HEK293 (cell line): ENCODE results near the gene C8A.

Experiments
- CTCF ChIA-PET: fragments of 350-600 bp; formaldehyde crosslinking; extraction: SDS; loops from one replicate; lab custom pipeline; 2021; ENCODE audit warnings: antibody characterized with exemption; lab: Yijun Ruan, JAX
- POLR2A ChIA-PET: fragments of 300-600 bp; formaldehyde crosslinking; extraction: SDS; loops from one replicate; lab custom pipeline; 2020; ENCODE audit warnings: antibody characterized with exemption, inconsistent platforms; lab: Yijun Ruan, JAX
- H3K27ac ChIP-seq: fragments of 200-500 bp; sonication (Bioruptor generic); 2 replicates; pipeline ENCODE4 v1.5.1; 2014; ENCODE audit warnings: low read depth, low read length, control low read depth, inconsistent platforms; ENCODE audit errors: extremely low read depth
- H3K36me3 ChIP-seq, 2 experiments: fragments of 200-500 bp in 1 of 2; sonication (Bioruptor generic) in 1 of 2; 1 replicate in 1 of 2; 2 replicates in 1 of 2; pipeline ENCODE4 v1.5.1; 2014 to 2017; ENCODE audit warnings: inconsistent platforms in 2 of 2, low read length in 2 of 2; ENCODE audit not compliant: control insufficient read depth in 2 of 2, insufficient read depth in 1 of 2
- H3K4me1 ChIP-seq: fragments of 200-500 bp; sonication (Bioruptor generic); 2 replicates; pipeline ENCODE4 v1.5.1; 2014; ENCODE audit warnings: mild to moderate bottlenecking, low read length, inconsistent platforms; ENCODE audit not compliant: control insufficient read depth, insufficient read depth
- H3K4me3 ChIP-seq: 2 replicates; pipeline ENCODE4 v1.5.1; 2011; ENCODE audit warnings: low read depth, mild to moderate bottlenecking, control low read depth, low read length, moderate library complexity
- H3K9me3 ChIP-seq: fragments of 200-500 bp; sonication (Bioruptor generic); 2 replicates; pipeline ENCODE4 v1.5.1; 2014; ENCODE audit warnings: low read depth, low read length, inconsistent platforms; ENCODE audit not compliant: control insufficient read depth, insufficient read depth
- FEZF1 ChIP-seq: fragments of 450-650 bp; formaldehyde crosslinking; IDR thresholded peaks from 2 replicates; pipeline ENCODE4 v1.5.1; 2016; ENCODE audit warnings: missing biosample characterization, missing genetic modification characterization
- GFI1B ChIP-seq: fragments of 450-650 bp; formaldehyde crosslinking; IDR thresholded peaks from 2 replicates; pipeline ENCODE4 v1.5.1; 2016; ENCODE audit warnings: missing biosample characterization, missing genetic modification characterization
- HOXD13 ChIP-seq: sonication (generic); formaldehyde crosslinking; IDR thresholded peaks from 2 replicates; pipeline ENCODE4 v1.8.0; 2022; ENCODE audit warnings: missing genetic modification reagents, borderline replicate concordance
- KLF16 ChIP-seq: fragments of 450-650 bp; formaldehyde crosslinking; IDR thresholded peaks from 2 replicates; pipeline ENCODE4 v1.5.1; 2017; ENCODE audit warnings: missing biosample characterization, missing genetic modification characterization
- KLF7 ChIP-seq: fragments of 450-650 bp; formaldehyde crosslinking; IDR thresholded peaks from 2 replicates; pipeline ENCODE4 v1.5.1; 2016; ENCODE audit warnings: missing biosample characterization, missing genetic modification characterization, borderline replicate concordance
- OSR2 ChIP-seq: fragments of 450-650 bp; formaldehyde crosslinking; IDR thresholded peaks from 2 replicates; pipeline ENCODE4 v1.5.1; 2016; ENCODE audit warnings: missing biosample characterization, missing genetic modification characterization
- PATZ1 ChIP-seq: fragments of 450-650 bp; formaldehyde crosslinking; IDR thresholded peaks from 2 replicates; pipeline ENCODE4 v1.5.1; 2016; ENCODE audit warnings: missing biosample characterization, missing genetic modification characterization
- ZFP37 ChIP-seq: fragments of 450-650 bp; formaldehyde crosslinking; IDR thresholded peaks from 2 replicates; pipeline ENCODE4 v1.5.1; 2016; ENCODE audit warnings: missing biosample characterization, missing genetic modification characterization
- ZFP69B ChIP-seq: fragments of 450-650 bp; formaldehyde crosslinking; IDR thresholded peaks from 2 replicates; pipeline ENCODE4 v1.5.1; 2016; ENCODE audit warnings: missing biosample characterization, missing genetic modification characterization
- ZNF501 ChIP-seq: fragments of 450-650 bp; formaldehyde crosslinking; IDR thresholded peaks from 2 replicates; pipeline ENCODE4 v1.5.1; 2016; ENCODE audit warnings: missing biosample characterization, missing genetic modification characterization
- ZNF558 ChIP-seq: fragments of 450-650 bp; formaldehyde crosslinking; IDR thresholded peaks from 2 replicates; pipeline ENCODE4 v1.5.1; 2016; ENCODE audit warnings: missing biosample characterization, missing genetic modification characterization
- ZNF623 ChIP-seq: fragments of 450-650 bp; formaldehyde crosslinking; IDR thresholded peaks from 2 replicates; pipeline ENCODE4 v1.5.1; 2016; ENCODE audit warnings: missing biosample characterization, missing genetic modification characterization
- ZNF626 ChIP-seq: fragments of 450-650 bp; sonication (Bioruptor Pico); formaldehyde crosslinking; IDR thresholded peaks from 2 replicates; pipeline ENCODE4 v1.5.1; 2018; ENCODE audit warnings: missing biosample characterization, missing genetic modification characterization, inconsistent platforms
- ZNF791 ChIP-seq: fragments of 450-650 bp; formaldehyde crosslinking; IDR thresholded peaks from 2 replicates; pipeline ENCODE4 v1.5.1; 2016; ENCODE audit warnings: missing biosample characterization, missing genetic modification characterization
- TF ChIP-seq, protein P1 (sequence below): fragments of 450-650 bp; formaldehyde crosslinking; IDR thresholded peaks from 2 replicates; pipeline ENCODE4 v1.5.1; 2017; ENCODE audit warnings: missing biosample characterization, missing genetic modification characterization
- TF ChIP-seq, protein P2 (sequence below): fragments of 450-650 bp; formaldehyde crosslinking; IDR thresholded peaks from 2 replicates; pipeline ENCODE4 v1.5.1; 2016; ENCODE audit warnings: missing biosample characterization, missing genetic modification characterization
- TF ChIP-seq, protein P3 (sequence below): fragments of 450-650 bp; formaldehyde crosslinking; IDR thresholded peaks from 2 replicates; pipeline ENCODE4 v1.5.1; 2017; ENCODE audit warnings: missing biosample characterization, missing genetic modification characterization
- TF ChIP-seq, protein P4 (sequence below): fragments of 450-650 bp; formaldehyde crosslinking; IDR thresholded peaks from 2 replicates; pipeline ENCODE4 v1.5.1; 2016; ENCODE audit warnings: missing biosample characterization, missing genetic modification characterization

C8A gene

DNA sequence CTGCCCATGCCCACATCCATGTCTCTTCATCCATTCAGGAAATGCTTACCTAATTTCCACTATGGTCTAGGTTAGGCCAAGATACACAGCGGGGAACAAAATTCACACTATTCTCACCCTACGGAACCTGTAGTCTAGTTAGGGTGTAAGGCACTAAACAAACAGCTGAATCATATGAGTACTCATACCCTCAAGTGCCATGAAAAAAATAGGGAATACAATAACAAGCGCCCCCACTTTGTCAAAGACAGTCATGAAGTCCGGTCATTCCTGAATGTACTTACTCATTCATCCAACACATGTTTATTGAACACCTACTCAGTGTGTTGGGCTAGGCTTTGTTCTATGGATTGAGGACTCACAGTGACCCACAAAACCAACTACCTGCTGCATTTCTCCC, 29.2 kb upstream of the C8A start:
- no peak overlapping the region for H3K27ac ChIP-seq
- no peaks in the 10 kb centered on the region for H3K36me3 ChIP-seq
- no peaks in the 10 kb centered on the region for H3K4me1 ChIP-seq
- POLR2A ChIA-PET, result no interaction called here
- TF ChIP-seq GFI1B (tag by site-specific recombination), result no peak
- no peak for TF ChIP-seq PATZ1 (tag by site-specific recombination)
- no peak for TF ChIP-seq ZFP37 (tag by site-specific recombination)
- TF ChIP-seq HOXD13 (CRISPR knock-in tag), result no peak
- no peak for TF ChIP-seq ZNF501
- no peak for TF ChIP-seq KLF16 (tag by site-specific recombination)
- TF ChIP-seq, protein P1, sequence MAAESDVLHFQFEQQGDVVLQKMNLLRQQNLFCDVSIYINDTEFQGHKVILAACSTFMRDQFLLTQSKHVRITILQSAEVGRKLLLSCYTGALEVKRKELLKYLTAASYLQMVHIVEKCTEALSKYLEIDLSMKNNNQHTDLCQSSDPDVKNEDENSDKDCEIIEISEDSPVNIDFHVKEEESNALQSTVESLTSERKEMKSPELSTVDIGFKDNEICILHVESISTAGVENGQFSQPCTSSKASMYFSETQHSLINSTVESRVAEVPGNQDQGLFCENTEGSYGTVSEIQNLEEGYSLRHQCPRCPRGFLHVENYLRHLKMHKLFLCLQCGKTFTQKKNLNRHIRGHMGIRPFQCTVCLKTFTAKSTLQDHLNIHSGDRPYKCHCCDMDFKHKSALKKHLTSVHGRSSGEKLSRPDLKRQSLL, result no peak
- no peak for TF ChIP-seq ZFP69B (tag by site-specific recombination)
- TF ChIP-seq KLF7 (tag by site-specific recombination), result no peak
- TF ChIP-seq ZNF791 (tag by site-specific recombination), result no peak
- TF ChIP-seq, protein P2, sequence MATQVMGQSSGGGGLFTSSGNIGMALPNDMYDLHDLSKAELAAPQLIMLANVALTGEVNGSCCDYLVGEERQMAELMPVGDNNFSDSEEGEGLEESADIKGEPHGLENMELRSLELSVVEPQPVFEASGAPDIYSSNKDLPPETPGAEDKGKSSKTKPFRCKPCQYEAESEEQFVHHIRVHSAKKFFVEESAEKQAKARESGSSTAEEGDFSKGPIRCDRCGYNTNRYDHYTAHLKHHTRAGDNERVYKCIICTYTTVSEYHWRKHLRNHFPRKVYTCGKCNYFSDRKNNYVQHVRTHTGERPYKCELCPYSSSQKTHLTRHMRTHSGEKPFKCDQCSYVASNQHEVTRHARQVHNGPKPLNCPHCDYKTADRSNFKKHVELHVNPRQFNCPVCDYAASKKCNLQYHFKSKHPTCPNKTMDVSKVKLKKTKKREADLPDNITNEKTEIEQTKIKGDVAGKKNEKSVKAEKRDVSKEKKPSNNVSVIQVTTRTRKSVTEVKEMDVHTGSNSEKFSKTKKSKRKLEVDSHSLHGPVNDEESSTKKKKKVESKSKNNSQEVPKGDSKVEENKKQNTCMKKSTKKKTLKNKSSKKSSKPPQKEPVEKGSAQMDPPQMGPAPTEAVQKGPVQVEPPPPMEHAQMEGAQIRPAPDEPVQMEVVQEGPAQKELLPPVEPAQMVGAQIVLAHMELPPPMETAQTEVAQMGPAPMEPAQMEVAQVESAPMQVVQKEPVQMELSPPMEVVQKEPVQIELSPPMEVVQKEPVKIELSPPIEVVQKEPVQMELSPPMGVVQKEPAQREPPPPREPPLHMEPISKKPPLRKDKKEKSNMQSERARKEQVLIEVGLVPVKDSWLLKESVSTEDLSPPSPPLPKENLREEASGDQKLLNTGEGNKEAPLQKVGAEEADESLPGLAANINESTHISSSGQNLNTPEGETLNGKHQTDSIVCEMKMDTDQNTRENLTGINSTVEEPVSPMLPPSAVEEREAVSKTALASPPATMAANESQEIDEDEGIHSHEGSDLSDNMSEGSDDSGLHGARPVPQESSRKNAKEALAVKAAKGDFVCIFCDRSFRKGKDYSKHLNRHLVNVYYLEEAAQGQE, result no peak
- TF ChIP-seq ZNF623, result no peak
- TF ChIP-seq OSR2, result no peak
- no peak for TF ChIP-seq FEZF1 (tag by site-specific recombination)
- no peak for TF ChIP-seq ZNF626
- no peak for TF ChIP-seq ZNF558
- TF ChIP-seq, protein P3, sequence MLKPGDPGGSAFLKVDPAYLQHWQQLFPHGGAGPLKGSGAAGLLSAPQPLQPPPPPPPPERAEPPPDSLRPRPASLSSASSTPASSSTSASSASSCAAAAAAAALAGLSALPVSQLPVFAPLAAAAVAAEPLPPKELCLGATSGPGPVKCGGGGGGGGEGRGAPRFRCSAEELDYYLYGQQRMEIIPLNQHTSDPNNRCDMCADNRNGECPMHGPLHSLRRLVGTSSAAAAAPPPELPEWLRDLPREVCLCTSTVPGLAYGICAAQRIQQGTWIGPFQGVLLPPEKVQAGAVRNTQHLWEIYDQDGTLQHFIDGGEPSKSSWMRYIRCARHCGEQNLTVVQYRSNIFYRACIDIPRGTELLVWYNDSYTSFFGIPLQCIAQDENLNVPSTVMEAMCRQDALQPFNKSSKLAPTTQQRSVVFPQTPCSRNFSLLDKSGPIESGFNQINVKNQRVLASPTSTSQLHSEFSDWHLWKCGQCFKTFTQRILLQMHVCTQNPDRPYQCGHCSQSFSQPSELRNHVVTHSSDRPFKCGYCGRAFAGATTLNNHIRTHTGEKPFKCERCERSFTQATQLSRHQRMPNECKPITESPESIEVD (tag by site-specific recombination), result no peak
- TF ChIP-seq, protein P4, sequence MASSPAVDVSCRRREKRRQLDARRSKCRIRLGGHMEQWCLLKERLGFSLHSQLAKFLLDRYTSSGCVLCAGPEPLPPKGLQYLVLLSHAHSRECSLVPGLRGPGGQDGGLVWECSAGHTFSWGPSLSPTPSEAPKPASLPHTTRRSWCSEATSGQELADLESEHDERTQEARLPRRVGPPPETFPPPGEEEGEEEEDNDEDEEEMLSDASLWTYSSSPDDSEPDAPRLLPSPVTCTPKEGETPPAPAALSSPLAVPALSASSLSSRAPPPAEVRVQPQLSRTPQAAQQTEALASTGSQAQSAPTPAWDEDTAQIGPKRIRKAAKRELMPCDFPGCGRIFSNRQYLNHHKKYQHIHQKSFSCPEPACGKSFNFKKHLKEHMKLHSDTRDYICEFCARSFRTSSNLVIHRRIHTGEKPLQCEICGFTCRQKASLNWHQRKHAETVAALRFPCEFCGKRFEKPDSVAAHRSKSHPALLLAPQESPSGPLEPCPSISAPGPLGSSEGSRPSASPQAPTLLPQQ (tag by site-specific recombination), result no peak
- TF ChIP-seq, all 188 proteins: peak for 0
- CTCF ChIA-PET, result interaction anchor here (0.5 to 0.6 kb wide), 2 partner anchors 99 to 250 kb away, joined by 3 to 5 read pairs; no protein-coding TSS in a partner anchor
- Histone ChIP-seq H3K4me3 (no peak overlapping the region), H3K9me3 (no peaks in the 10 kb centered on the region)
